Measurements from ENCODE around the gene REC8. TPM values are rescaled to one million over a fixed set of nuclear protein-coding genes. Genes with fewer than 3 reads are reported as not detected.

Gene REC8
- polyA plus RNA-seq, 1 donor = 201 TPM

GRCh38 chr14:24147761-24148428 is 24.0 kb upstream of the REC8 start:
- peaks cover 56% of the 10 kb centered on the region for H3K36me3 ChIP-seq (ENCODE audit: control insufficient read depth, insufficient read depth, low read length)
- WGBS (ENCODE audit: insufficient coverage, low lambda C conversion rate) = no CpG with 5 or more reads among the region's 29 CpGs
- no peak for DNase-seq
- no peak overlapping the region for H3K27ac ChIP-seq (ENCODE audit: low read length)
- peak overlapping the region; percentile 83 for H3K4me3 ChIP-seq (ENCODE audit: low read length)
- H3K27me3 ChIP-seq (ENCODE audit: control insufficient read depth, insufficient read depth, low read length) = no peaks in the 10 kb centered on the region
- peaks cover 36% of the 10 kb centered on the region for H3K4me1 ChIP-seq (ENCODE audit: control insufficient read depth, insufficient read depth, low read length)
- H3K9me3 ChIP-seq (ENCODE audit: control insufficient read depth, low read depth, low read length) = no peaks in the 10 kb centered on the region

- DNase-seq = no peak
- H3K36me3 ChIP-seq (ENCODE audit: control insufficient read depth, insufficient read depth, low read length) = peaks cover 49% of the 10 kb centered on the region
- H3K4me3 ChIP-seq (ENCODE audit: low read length) = no peak overlapping the region
- H3K4me1 ChIP-seq (ENCODE audit: control insufficient read depth, insufficient read depth, low read length) = peaks cover 24% of the 10 kb centered on the region
- H3K27ac ChIP-seq (ENCODE audit: low read length) = no peak overlapping the region
- H3K27me3 ChIP-seq (ENCODE audit: control insufficient read depth, insufficient read depth, low read length) = no peaks in the 10 kb centered on the region
- no CpG with 5 or more reads among the region's 3 CpGs for WGBS (ENCODE audit: insufficient coverage, low lambda C conversion rate)
- no peaks in the 10 kb centered on the region for H3K9me3 ChIP-seq (ENCODE audit: control insufficient read depth, low read depth, low read length)
These were observed 22.4 kb upstream of the REC8 start for GRCh38 chr14:24149302-24149969.

- no peak for DNase-seq
- peaks cover 20% of the 10 kb centered on the region for H3K4me1 ChIP-seq (ENCODE audit: control insufficient read depth, insufficient read depth, low read length)
- peaks cover 53% of the 10 kb centered on the region for H3K36me3 ChIP-seq (ENCODE audit: control insufficient read depth, insufficient read depth, low read length)
- no peaks in the 10 kb centered on the region for H3K27me3 ChIP-seq (ENCODE audit: control insufficient read depth, insufficient read depth, low read length)
- no peak overlapping the region for H3K4me3 ChIP-seq (ENCODE audit: low read length)
- no CpG with 5 or more reads among the region's 9 CpGs for WGBS (ENCODE audit: insufficient coverage, low lambda C conversion rate)
- no peaks in the 10 kb centered on the region for H3K9me3 ChIP-seq (ENCODE audit: control insufficient read depth, low read depth, low read length)
- H3K27ac ChIP-seq (ENCODE audit: low read length) = no peak overlapping the region
These were observed 21.8 kb upstream of the REC8 start for GRCh38 chr14:24150061-24150460.

- H3K36me3 ChIP-seq (ENCODE audit: control insufficient read depth, insufficient read depth, low read length) = peaks cover 58% of the 10 kb centered on the region
These were observed 21.3 kb upstream of the REC8 start for GRCh38 chr14:24150567-24150966.

GRCh38 chr14:24150993-24151392 is 20.9 kb upstream of the REC8 start:
- Histone ChIP-seq H3K9me3 (ENCODE audit: control insufficient read depth, low read depth, low read length) (no peaks in the 10 kb centered on the region), H3K4me1 (ENCODE audit: control insufficient read depth, insufficient read depth, low read length) (peaks cover 11% of the 10 kb centered on the region), H3K27ac (ENCODE audit: low read length) (no peak overlapping the region), H3K4me3 (ENCODE audit: low read length) (no peak overlapping the region), H3K27me3 (ENCODE audit: control insufficient read depth, insufficient read depth, low read length) (no peaks in the 10 kb centered on the region), H3K36me3 (ENCODE audit: control insufficient read depth, insufficient read depth, low read length) (peaks cover 62% of the 10 kb centered on the region)
- WGBS (ENCODE audit: insufficient coverage, low lambda C conversion rate) = no CpG with 5 or more reads among the region's 9 CpGs
- no peak for DNase-seq

More at GRCh38 chr14:24150567-24150966, 21.3 kb upstream of the REC8 start:
- Histone ChIP-seq H3K9me3 (ENCODE audit: control insufficient read depth, low read depth, low read length) (no peaks in the 10 kb centered on the region), H3K27me3 (ENCODE audit: control insufficient read depth, insufficient read depth, low read length) (no peaks in the 10 kb centered on the region), H3K27ac (ENCODE audit: low read length) (no peak overlapping the region), H3K4me1 (ENCODE audit: control insufficient read depth, insufficient read depth, low read length) (peaks cover 15% of the 10 kb centered on the region), H3K4me3 (ENCODE audit: low read length) (no peak overlapping the region)
- DNase-seq = no peak
- no CpG with 5 or more reads among the region's 9 CpGs for WGBS (ENCODE audit: insufficient coverage, low lambda C conversion rate)

GRCh38 chr14:24151404-24152080 is 20.3 kb upstream of the REC8 start:
- H3K9me3 ChIP-seq (ENCODE audit: control insufficient read depth, low read depth, low read length) = no peaks in the 10 kb centered on the region
- peaks cover 66% of the 10 kb centered on the region for H3K36me3 ChIP-seq (ENCODE audit: control insufficient read depth, insufficient read depth, low read length)
- no peak overlapping the region for H3K27ac ChIP-seq (ENCODE audit: low read length)
- no peak overlapping the region for H3K4me3 ChIP-seq (ENCODE audit: low read length)
- no peak for DNase-seq
- no peaks in the 10 kb centered on the region for H3K27me3 ChIP-seq (ENCODE audit: control insufficient read depth, insufficient read depth, low read length)
- H3K4me1 ChIP-seq (ENCODE audit: control insufficient read depth, insufficient read depth, low read length) = peaks cover 9% of the 10 kb centered on the region
- WGBS (ENCODE audit: insufficient coverage, low lambda C conversion rate) = no CpG with 5 or more reads among the region's 16 CpGs

- peaks cover 4% of the 10 kb centered on the region for H3K4me1 ChIP-seq (ENCODE audit: control insufficient read depth, insufficient read depth, low read length)
- WGBS (ENCODE audit: insufficient coverage, low lambda C conversion rate) = no CpG with 5 or more reads among the region's 10 CpGs
These were observed 16.8 kb upstream of the REC8 start for GRCh38 chr14:24155100-24155499.

GRCh38 chr14:24156840-24157239 is 15.0 kb upstream of the REC8 start:
- no peak overlapping the region for H3K4me3 ChIP-seq (ENCODE audit: low read length)
- WGBS (ENCODE audit: insufficient coverage, low lambda C conversion rate) = 100% methylated on average over 1 of the region's 1 CpG

More at GRCh38 chr14:24155100-24155499, 16.8 kb upstream of the REC8 start:
- DNase-seq = no peak
- no peaks in the 10 kb centered on the region for H3K9me3 ChIP-seq (ENCODE audit: control insufficient read depth, low read depth, low read length)
- no peak overlapping the region for H3K27ac ChIP-seq (ENCODE audit: low read length)
- H3K27me3 ChIP-seq (ENCODE audit: control insufficient read depth, insufficient read depth, low read length) = no peaks in the 10 kb centered on the region
- no peak overlapping the region for H3K4me3 ChIP-seq (ENCODE audit: low read length)
- peaks cover 76% of the 10 kb centered on the region for H3K36me3 ChIP-seq (ENCODE audit: control insufficient read depth, insufficient read depth, low read length)

GRCh38 chr14:24157331-24157730 is 14.5 kb upstream of the REC8 start:
- no CpG with 5 or more reads among the region's 12 CpGs for WGBS (ENCODE audit: insufficient coverage, low lambda C conversion rate)
- H3K9me3 ChIP-seq (ENCODE audit: control insufficient read depth, low read depth, low read length) = no peaks in the 10 kb centered on the region
- no peaks in the 10 kb centered on the region for H3K27me3 ChIP-seq (ENCODE audit: control insufficient read depth, insufficient read depth, low read length)
- peaks cover 19% of the 10 kb centered on the region for H3K4me1 ChIP-seq (ENCODE audit: control insufficient read depth, insufficient read depth, low read length)
- DNase-seq = no peak
- H3K36me3 ChIP-seq (ENCODE audit: control insufficient read depth, insufficient read depth, low read length) = peaks cover 63% of the 10 kb centered on the region
- no peak overlapping the region for H3K4me3 ChIP-seq (ENCODE audit: low read length)
- H3K27ac ChIP-seq (ENCODE audit: low read length) = no peak overlapping the region

More at GRCh38 chr14:24156840-24157239, 15.0 kb upstream of the REC8 start:
- H3K27me3 ChIP-seq (ENCODE audit: control insufficient read depth, insufficient read depth, low read length) = no peaks in the 10 kb centered on the region
- H3K36me3 ChIP-seq (ENCODE audit: control insufficient read depth, insufficient read depth, low read length) = peaks cover 65% of the 10 kb centered on the region
- H3K9me3 ChIP-seq (ENCODE audit: control insufficient read depth, low read depth, low read length) = no peaks in the 10 kb centered on the region
- no peak for DNase-seq
- no peak overlapping the region for H3K27ac ChIP-seq (ENCODE audit: low read length)
- H3K4me1 ChIP-seq (ENCODE audit: control insufficient read depth, insufficient read depth, low read length) = peaks cover 14% of the 10 kb centered on the region

GRCh38 chr14:24159777-24160498 is 11.9 kb upstream of the REC8 start:
- no peak for DNase-seq
- Histone ChIP-seq H3K4me1 (ENCODE audit: control insufficient read depth, insufficient read depth, low read length) (peaks cover 30% of the 10 kb centered on the region), H3K27me3 (ENCODE audit: control insufficient read depth, insufficient read depth, low read length) (no peaks in the 10 kb centered on the region), H3K9me3 (ENCODE audit: control insufficient read depth, low read depth, low read length) (no peaks in the 10 kb centered on the region), H3K36me3 (ENCODE audit: control insufficient read depth, insufficient read depth, low read length) (peaks cover 70% of the 10 kb centered on the region), H3K27ac (ENCODE audit: low read length) (peak overlapping the region; percentile 68), H3K4me3 (ENCODE audit: low read length) (no peak overlapping the region)
- no CpG with 5 or more reads among the region's 11 CpGs for WGBS (ENCODE audit: insufficient coverage, low lambda C conversion rate)
